ENCODE data around the gene MYMK.

DNA sequence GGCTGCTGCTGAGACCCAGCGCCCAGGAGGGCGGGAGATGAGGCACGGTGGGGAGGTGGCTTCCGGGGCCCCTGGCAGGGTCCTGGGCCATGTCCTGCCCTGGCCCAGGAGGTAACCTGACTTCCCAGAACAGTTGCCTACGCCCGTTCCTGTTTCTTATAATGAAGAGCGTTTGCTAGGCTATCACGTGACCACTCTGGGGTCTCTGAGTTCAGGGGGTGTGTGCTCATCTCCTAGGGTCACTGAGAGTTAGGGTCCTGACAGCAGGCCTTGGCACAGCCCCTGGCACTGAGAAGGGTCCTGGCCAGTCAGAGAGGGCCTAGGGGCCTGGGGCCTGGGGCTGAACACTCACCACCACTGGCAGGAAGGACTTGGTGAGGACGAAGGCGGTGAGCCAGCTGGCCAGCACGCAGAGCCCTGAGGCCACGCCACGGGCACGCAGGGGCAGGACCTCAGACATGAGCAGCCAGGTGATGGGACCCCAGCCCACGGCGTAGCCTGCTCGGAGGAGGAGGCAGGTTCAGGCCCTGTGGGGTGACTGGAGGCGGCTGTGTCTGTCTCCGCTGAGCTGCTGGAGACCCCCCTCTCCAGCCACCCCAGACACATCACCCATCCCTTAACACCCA, 51.9 kb downstream of the MYMK start:
- TF ChIP-seq EZH2 (IDR thresholded peaks at IDR 0.05) = no peak
- TF ChIP-seq FOXP2 (optimal IDR thresholded peaks at IDR 0.05; ENCODE audit: control extremely low read depth, extremely low read length, insufficient read depth) = no peak

All from SK-N-MC (cell line).